Activated naive CD8-positive, alpha-beta T cell (primary cell): ENCODE measurements around the gene PTK6.
A peak's percentile ranks its signal among the peaks of the same experiment; 100 is the strongest.
"Not testable (repeated sequence)": the region's sequence is repeated elsewhere in the genome, so short reads cannot be mapped to it uniquely, and the experiment has no call there.

Source experiments
- H3K27ac Mint-ChIP-seq: one replicate; pipeline ENCODE4 v1.8.0; 2021; ENCODE audit warnings: mixed read lengths
- H3K27me3 Mint-ChIP-seq: one replicate; pipeline ENCODE4 v1.8.0; 2021; ENCODE audit warnings: mixed read lengths
- H3K36me3 Mint-ChIP-seq: one replicate; pipeline ENCODE4 v1.8.0; 2021; ENCODE audit warnings: mixed read lengths
- H3K4me1 Mint-ChIP-seq: one replicate; pipeline ENCODE4 v1.8.0; 2021; ENCODE audit warnings: low read depth, mixed read lengths
- H3K4me3 Mint-ChIP-seq: one replicate; pipeline ENCODE4 v1.8.0; 2021; ENCODE audit warnings: mild to moderate bottlenecking, mixed read lengths
- H3K9me3 Mint-ChIP-seq: one replicate; pipeline ENCODE4 v1.8.0; 2021; ENCODE audit warnings: low read depth, mixed read lengths

The PTK6 gene

GRCh38 chr20:63522091-63522868 lies 14.9 kb downstream of the PTK6 start:
- Mint-ChIP-seq H3K27me3 (no peaks in the 10 kb centered on the region), H3K9me3 (no peaks in the 10 kb centered on the region), H3K4me1 (peaks cover 14% of the 10 kb centered on the region), H3K36me3 (peaks cover 2% of the 10 kb centered on the region), H3K4me3 (peak overlapping the region; percentile 69), H3K27ac (peak overlapping the region; percentile 72)

- Mint-ChIP-seq H3K27me3 (no peaks in the 10 kb centered on the region), H3K9me3 (no peaks in the 10 kb centered on the region), H3K4me1 (peaks cover 14% of the 10 kb centered on the region), H3K27ac (no peak overlapping the region), H3K4me3 (peak overlapping the region; percentile 84), H3K36me3 (peaks cover 2% of the 10 kb centered on the region)
These were observed 15.6 kb downstream of the PTK6 start for GRCh38 chr20:63521602-63522001.

- peak overlapping the region; percentile 84 for H3K4me3 Mint-ChIP-seq
- peaks cover 14% of the 10 kb centered on the region for H3K4me1 Mint-ChIP-seq
- no peaks in the 10 kb centered on the region for H3K9me3 Mint-ChIP-seq
- H3K27me3 Mint-ChIP-seq, result no peaks in the 10 kb centered on the region
- no peak overlapping the region for H3K27ac Mint-ChIP-seq
- peaks cover 2% of the 10 kb centered on the region for H3K36me3 Mint-ChIP-seq
These were observed 16.1 kb downstream of the PTK6 start for GRCh38 chr20:63520934-63521601.

GRCh38 chr20:63520504-63520933 lies 16.7 kb downstream of the PTK6 start, which contains the start of gene PPDPF:
Gene PPDPF, plus strand, starts transcription at chr20:63520765. Its CDS starts 544 bp downstream, at chr20:63521309.
- H3K9me3 Mint-ChIP-seq, result no peaks in the 10 kb centered on the region
- peaks cover 2% of the 10 kb centered on the region for H3K36me3 Mint-ChIP-seq
- peaks cover 14% of the 10 kb centered on the region for H3K4me1 Mint-ChIP-seq
- H3K27me3 Mint-ChIP-seq, result no peaks in the 10 kb centered on the region
- peak within 1 kb of the TSS; percentile 84 for H3K4me3 Mint-ChIP-seq
- no peak within 1 kb of the TSS for H3K27ac Mint-ChIP-seq

- Mint-ChIP-seq H3K27ac (no peak overlapping the region), H3K4me1 (peaks cover 14% of the 10 kb centered on the region), H3K27me3 (no peaks in the 10 kb centered on the region)
These were observed 17.3 kb downstream of the PTK6 start for GRCh38 chr20:63519668-63520503.

GRCh38 chr20:63518946-63519667 lies 18.1 kb downstream of the PTK6 start:
- Mint-ChIP-seq H3K4me1 (peaks cover 12% of the 10 kb centered on the region), H3K4me3 (peak overlapping the region; percentile 69), H3K27ac (no peak overlapping the region), H3K9me3 (no peaks in the 10 kb centered on the region), H3K36me3 (peaks cover 2% of the 10 kb centered on the region), H3K27me3 (no peaks in the 10 kb centered on the region)

More at GRCh38 chr20:63519668-63520503, 17.3 kb downstream of the PTK6 start:
- H3K9me3 Mint-ChIP-seq, result no peaks in the 10 kb centered on the region
- H3K4me3 Mint-ChIP-seq, result peak overlapping the region; percentile 69
- H3K36me3 Mint-ChIP-seq, result peaks cover 2% of the 10 kb centered on the region

- H3K4me1 Mint-ChIP-seq, result peaks cover 9% of the 10 kb centered on the region
These were observed 18.8 kb downstream of the PTK6 start for GRCh38 chr20:63518351-63518861.

GRCh38 chr20:63517376-63518309 lies 19.5 kb downstream of the PTK6 start:
- Mint-ChIP-seq H3K27me3 (no peaks in the 10 kb centered on the region), H3K4me3 (peak overlapping the region; percentile 47), H3K36me3 (peaks cover 1% of the 10 kb centered on the region), H3K9me3 (no peaks in the 10 kb centered on the region), H3K27ac (no peak overlapping the region), H3K4me1 (peaks cover 8% of the 10 kb centered on the region)

More at GRCh38 chr20:63518351-63518861, 18.8 kb downstream of the PTK6 start:
- no peaks in the 10 kb centered on the region for H3K27me3 Mint-ChIP-seq
- peak overlapping the region; percentile 46 for H3K4me3 Mint-ChIP-seq
- no peaks in the 10 kb centered on the region for H3K9me3 Mint-ChIP-seq
- peaks cover 2% of the 10 kb centered on the region for H3K36me3 Mint-ChIP-seq
- H3K27ac Mint-ChIP-seq, result no peak overlapping the region

- not testable (repeated sequence) for H3K27ac Mint-ChIP-seq, H3K36me3 Mint-ChIP-seq, H3K4me3 Mint-ChIP-seq, H3K4me1 Mint-ChIP-seq, H3K27me3 Mint-ChIP-seq, H3K9me3 Mint-ChIP-seq
These were observed 22.7 kb downstream of the PTK6 start for GRCh38 chr20:63514520-63514919.

- Mint-ChIP-seq H3K4me3 (no peak overlapping the region), H3K36me3 (no peaks in the 10 kb centered on the region), H3K27me3 (peaks cover 9% of the 10 kb centered on the region), H3K27ac (no peak overlapping the region), H3K9me3 (no peaks in the 10 kb centered on the region), H3K4me1 (peaks cover 2% of the 10 kb centered on the region)
These were observed 24.0 kb downstream of the PTK6 start for GRCh38 chr20:63513207-63513606.

- Mint-ChIP-seq H3K36me3 (peaks cover under 1% of the 10 kb centered on the region), H3K4me3 (no peak overlapping the region), H3K27ac (no peak overlapping the region), H3K27me3 (peaks cover 15% of the 10 kb centered on the region), H3K4me1 (no peaks in the 10 kb centered on the region), H3K9me3 (peaks cover under 1% of the 10 kb centered on the region)
These were observed 28.1 kb downstream of the PTK6 start for GRCh38 chr20:63509088-63509564.

GRCh38 chr20:63508072-63508768 lies 29.0 kb downstream of the PTK6 start:
- Mint-ChIP-seq H3K27me3 (peaks cover 15% of the 10 kb centered on the region), H3K9me3 (peaks cover 2% of the 10 kb centered on the region), H3K36me3 (peaks cover 3% of the 10 kb centered on the region), H3K4me1 (no peaks in the 10 kb centered on the region), H3K4me3 (no peak overlapping the region), H3K27ac (no peak overlapping the region)
